Measurements from ENCODE around the gene HIVEP2.

HIVEP2 gene

GRCh38 chr6:142885182-142885867, 59.7 kb downstream of the HIVEP2 start:
- peak overlapping the region; percentile 61 for H3K4me3 ChIP-seq (ENCODE audit: low read length)
- DNase-seq (ENCODE audit: low read depth): peak; percentile 100
- TF ChIP-seq CTCF (conservative IDR thresholded peaks at IDR 0.05; ENCODE audit: low read depth, low read length): no peak

DNA sequence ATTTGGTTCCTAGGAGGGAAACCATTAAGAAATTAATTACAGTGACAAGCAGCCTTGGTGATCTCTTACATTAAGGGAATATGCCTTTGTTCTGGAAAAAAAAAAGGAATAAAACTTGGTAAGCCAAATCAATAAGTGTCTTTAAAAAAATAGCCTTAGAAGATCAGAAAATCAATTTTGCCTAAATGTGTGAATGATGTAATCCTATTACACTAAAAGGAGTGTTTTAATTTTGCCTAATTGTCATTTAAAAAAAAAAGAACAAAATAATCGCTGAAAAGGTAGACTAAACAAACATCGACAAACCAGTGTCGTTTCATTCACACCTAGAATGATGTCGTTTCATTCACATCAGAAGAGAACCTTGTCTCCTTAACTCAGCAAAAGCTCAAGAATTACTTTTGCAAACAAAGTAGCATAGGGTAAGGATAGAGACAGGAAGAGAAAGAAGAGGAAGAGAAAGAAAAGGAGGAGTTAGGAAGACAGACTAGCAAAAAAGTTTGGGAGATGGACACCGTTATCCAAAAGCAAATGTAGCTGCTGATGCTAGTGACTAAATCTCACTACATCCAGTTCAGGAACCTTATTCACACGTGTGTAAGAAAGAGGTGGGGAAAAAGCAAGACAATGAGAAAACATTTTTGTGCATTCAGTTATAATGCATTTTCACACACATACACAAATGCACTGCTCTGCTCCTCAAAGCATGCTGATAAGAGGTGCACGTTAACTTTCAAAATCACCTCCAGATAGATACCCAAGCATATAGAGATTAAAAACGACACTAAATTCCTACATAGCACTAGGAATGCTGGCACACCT, 60.6 kb downstream of the HIVEP2 start:
- DNase-seq (ENCODE audit: low read depth): no peak
- H3K4me3 ChIP-seq (ENCODE audit: low read length): peak overlapping the region; percentile 61
- TF ChIP-seq CTCF (conservative IDR thresholded peaks at IDR 0.05; ENCODE audit: low read depth, low read length): no peak

GRCh38 chr6:142883011-142883410, 62.0 kb downstream of the HIVEP2 start:
- TF ChIP-seq CTCF (conservative IDR thresholded peaks at IDR 0.05; ENCODE audit: low read depth, low read length): no peak
- DNase-seq (ENCODE audit: low read depth): peak; percentile 49
- H3K4me3 ChIP-seq (ENCODE audit: low read length): no peak overlapping the region

GRCh38 chr6:142881761-142882160, 63.2 kb downstream of the HIVEP2 start:
- no peak for TF ChIP-seq CTCF (conservative IDR thresholded peaks at IDR 0.05; ENCODE audit: low read depth, low read length)
- no peak for DNase-seq (ENCODE audit: low read depth)
- H3K4me3 ChIP-seq (ENCODE audit: low read length): no peak overlapping the region

- TF ChIP-seq CTCF (conservative IDR thresholded peaks at IDR 0.05; ENCODE audit: low read depth, low read length): no peak
- DNase-seq (ENCODE audit: low read depth): no peak
Observed at GRCh38 chr6:142881290-142881689, 63.7 kb downstream of the HIVEP2 start.

GRCh38 chr6:142880201-142880600, 64.8 kb downstream of the HIVEP2 start:
- no peak for DNase-seq (ENCODE audit: low read depth)
- no peak for TF ChIP-seq CTCF (conservative IDR thresholded peaks at IDR 0.05; ENCODE audit: low read depth, low read length)
- H3K4me3 ChIP-seq (ENCODE audit: low read length): no peak overlapping the region

More at GRCh38 chr6:142881290-142881689, 63.7 kb downstream of the HIVEP2 start:
- H3K4me3 ChIP-seq (ENCODE audit: low read length): no peak overlapping the region

Measured in retinal pigment epithelial cell (primary cell).